Activated naive CD4-positive, alpha-beta T cell treated with anti-CD3 and anti-CD28 coated beads, Interleukin-2, amount 50 U/mL, for 24 hours (primary cell): ENCODE data around the gene AMPD1.

Experiments used
- H3K27ac Mint-ChIP-seq: one replicate; pipeline ENCODE4 v1.8.0; 2021; ENCODE audit warnings: mild to moderate bottlenecking, mixed read lengths
- H3K27me3 Mint-ChIP-seq: one replicate; pipeline ENCODE4 v1.8.0; 2021; ENCODE audit warnings: mixed read lengths
- H3K36me3 Mint-ChIP-seq: one replicate; pipeline ENCODE4 v1.8.0; 2021; ENCODE audit warnings: mixed read lengths
- H3K4me1 Mint-ChIP-seq: one replicate; pipeline ENCODE4 v1.8.0; 2021; ENCODE audit warnings: mixed read lengths
- H3K4me3 Mint-ChIP-seq: one replicate; pipeline ENCODE4 v1.8.0; 2021; ENCODE audit warnings: mild to moderate bottlenecking, mixed read lengths
- H3K9me3 Mint-ChIP-seq: one replicate; pipeline ENCODE4 v1.8.0; 2021; ENCODE audit warnings: mixed read lengths

The AMPD1 gene

DNA sequence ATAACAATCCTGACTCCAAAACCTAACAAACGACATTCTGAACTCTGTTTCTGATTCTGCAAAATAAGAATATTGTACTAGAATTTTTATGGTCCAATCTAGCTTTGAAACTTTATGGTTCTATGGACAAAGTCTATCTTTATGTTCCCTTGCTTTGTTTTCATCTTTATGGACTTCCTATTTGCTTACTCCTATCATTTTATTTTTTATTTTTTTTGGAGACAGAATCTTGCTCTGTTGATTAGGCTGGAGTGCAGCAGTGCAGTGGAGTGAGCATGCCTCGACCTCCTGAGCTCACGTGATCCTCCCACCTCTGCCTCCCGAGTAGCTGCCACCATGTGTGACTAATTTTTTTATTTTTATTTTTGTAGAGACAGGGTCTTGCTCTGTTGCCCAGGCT, 17.6 kb upstream of the AMPD1 start:
- Mint-ChIP-seq H3K9me3 (no peaks in the 10 kb centered on the region), H3K27ac (no peak overlapping the region), H3K4me1 (peaks cover 28% of the 10 kb centered on the region), H3K36me3 (peaks cover 23% of the 10 kb centered on the region), H3K4me3 (no peak overlapping the region), H3K27me3 (no peaks in the 10 kb centered on the region)

DNA sequence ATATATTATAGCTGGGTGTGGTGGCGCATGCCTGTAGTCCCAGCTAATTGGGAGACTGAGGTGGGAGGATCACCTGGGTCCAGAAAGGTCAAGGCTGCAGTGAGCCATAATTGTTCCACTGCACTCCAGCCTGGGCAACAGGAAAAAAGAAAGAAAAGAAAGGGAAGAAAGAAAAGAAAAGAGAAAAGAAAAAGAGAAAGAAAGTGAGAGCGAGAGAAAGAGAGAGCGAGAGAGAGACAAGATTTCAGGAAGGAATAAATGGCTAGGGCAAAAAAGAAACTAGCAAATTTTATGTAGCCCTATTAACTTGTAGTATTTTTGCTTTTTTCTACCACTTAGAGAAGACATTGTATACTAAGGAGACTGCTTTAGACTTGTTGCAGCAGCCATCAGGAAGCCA, 15.0 kb upstream of the AMPD1 start:
- Mint-ChIP-seq H3K27me3 (no peaks in the 10 kb centered on the region), H3K9me3 (no peaks in the 10 kb centered on the region), H3K4me3 (no peak overlapping the region), H3K27ac (no peak overlapping the region), H3K36me3 (peaks cover 20% of the 10 kb centered on the region), H3K4me1 (peaks cover 17% of the 10 kb centered on the region)

DNA sequence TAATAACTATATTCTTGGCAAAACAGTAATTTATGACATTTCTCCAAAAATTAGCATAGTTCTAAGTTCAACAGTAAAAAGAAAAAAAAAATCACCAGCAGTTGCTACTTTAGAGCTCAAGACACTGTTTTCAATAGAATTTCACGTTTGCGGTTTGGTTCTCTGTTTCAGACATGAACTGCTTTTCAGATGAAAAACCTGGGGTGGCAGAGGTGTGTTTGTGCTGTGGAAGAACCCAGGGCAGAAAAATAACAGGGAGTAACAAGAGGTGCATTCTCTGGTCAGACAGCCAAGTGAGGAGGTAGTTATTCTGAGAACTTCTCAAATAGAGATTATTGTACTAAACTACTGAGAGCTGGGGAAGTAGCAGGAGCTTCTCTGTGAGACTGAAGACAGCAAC, 12.3 kb upstream of the AMPD1 start:
- peaks cover 16% of the 10 kb centered on the region for H3K36me3 Mint-ChIP-seq

DNA sequence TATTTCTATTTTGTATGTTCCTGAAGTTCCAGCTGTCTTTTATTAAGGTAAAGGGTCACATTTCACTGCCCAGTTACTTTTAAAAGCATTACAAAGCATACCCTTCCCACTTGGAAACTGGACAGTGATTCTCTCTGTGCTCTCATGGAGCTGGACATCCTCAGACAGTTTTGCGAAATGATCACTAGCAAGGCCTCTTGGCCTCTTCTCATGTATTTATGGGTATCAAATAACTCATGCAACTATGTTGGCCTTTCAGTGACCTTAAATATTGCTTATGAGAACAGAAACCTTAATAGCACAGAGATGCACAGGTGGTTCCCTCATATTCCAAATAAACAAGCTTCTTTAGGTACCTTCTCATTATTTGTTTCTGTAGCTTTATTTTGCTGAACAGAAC, 7.9 kb upstream of the AMPD1 start:
- no peaks in the 10 kb centered on the region for H3K27me3 Mint-ChIP-seq

More for the DNA sequence above, 12.3 kb upstream of the AMPD1 start:
- Mint-ChIP-seq H3K9me3 (no peaks in the 10 kb centered on the region), H3K27me3 (no peaks in the 10 kb centered on the region), H3K4me1 (peaks cover 6% of the 10 kb centered on the region), H3K4me3 (no peak overlapping the region), H3K27ac (no peak overlapping the region)

DNA sequence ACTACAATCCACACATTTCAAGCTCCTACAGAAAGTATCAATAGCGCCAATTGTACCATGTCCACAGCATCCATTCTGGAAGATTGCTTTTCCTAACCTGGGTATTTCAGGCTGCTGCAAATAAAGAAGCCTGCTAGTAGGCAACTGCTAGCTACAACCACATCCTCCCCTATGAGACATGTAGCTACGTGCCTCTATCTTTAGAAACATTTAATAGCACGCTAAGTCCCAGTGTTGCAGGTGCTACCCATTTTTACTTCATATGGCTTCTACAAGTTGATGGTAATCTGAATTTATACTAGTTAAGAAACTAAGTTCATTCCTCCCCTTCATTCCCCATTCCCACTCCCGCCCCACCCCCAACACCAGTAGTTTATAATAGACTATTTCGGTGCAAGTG, 7.4 kb upstream of the AMPD1 start:
- peaks cover 6% of the 10 kb centered on the region for H3K36me3 Mint-ChIP-seq
- H3K4me3 Mint-ChIP-seq = no peak overlapping the region
- H3K9me3 Mint-ChIP-seq = no peaks in the 10 kb centered on the region
- H3K27me3 Mint-ChIP-seq = no peaks in the 10 kb centered on the region
- no peak overlapping the region for H3K27ac Mint-ChIP-seq
- H3K4me1 Mint-ChIP-seq = peaks cover 6% of the 10 kb centered on the region

More for the DNA sequence above, 7.9 kb upstream of the AMPD1 start:
- Mint-ChIP-seq H3K4me3 (no peak overlapping the region), H3K27ac (no peak overlapping the region), H3K4me1 (peaks cover 6% of the 10 kb centered on the region), H3K9me3 (no peaks in the 10 kb centered on the region), H3K36me3 (peaks cover 7% of the 10 kb centered on the region)

DNA sequence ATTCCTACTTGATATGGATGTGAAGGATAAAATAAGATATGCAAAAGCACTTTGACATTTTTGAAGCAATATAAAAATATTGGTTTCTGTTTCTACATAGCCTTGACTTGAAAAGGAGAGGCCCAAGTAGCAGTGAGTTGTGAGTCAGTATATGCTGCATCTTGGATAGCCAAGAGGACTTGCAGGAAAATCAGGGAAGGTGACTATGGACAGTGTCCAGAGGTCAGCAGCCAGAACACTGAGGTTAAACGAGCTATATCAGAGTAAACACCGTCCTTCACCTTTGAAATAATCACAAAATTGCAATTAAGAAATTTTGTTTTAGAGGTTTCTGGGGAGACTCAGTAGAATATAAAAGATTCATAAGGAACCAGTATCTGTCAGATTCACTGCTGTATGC, 6.6 kb upstream of the AMPD1 start:
- no peaks in the 10 kb centered on the region for H3K9me3 Mint-ChIP-seq
- H3K4me3 Mint-ChIP-seq = no peak overlapping the region
- H3K36me3 Mint-ChIP-seq = peaks cover under 1% of the 10 kb centered on the region
- H3K27me3 Mint-ChIP-seq = peaks cover 1% of the 10 kb centered on the region
- H3K27ac Mint-ChIP-seq = no peak overlapping the region
- H3K4me1 Mint-ChIP-seq = peaks cover 1% of the 10 kb centered on the region

DNA sequence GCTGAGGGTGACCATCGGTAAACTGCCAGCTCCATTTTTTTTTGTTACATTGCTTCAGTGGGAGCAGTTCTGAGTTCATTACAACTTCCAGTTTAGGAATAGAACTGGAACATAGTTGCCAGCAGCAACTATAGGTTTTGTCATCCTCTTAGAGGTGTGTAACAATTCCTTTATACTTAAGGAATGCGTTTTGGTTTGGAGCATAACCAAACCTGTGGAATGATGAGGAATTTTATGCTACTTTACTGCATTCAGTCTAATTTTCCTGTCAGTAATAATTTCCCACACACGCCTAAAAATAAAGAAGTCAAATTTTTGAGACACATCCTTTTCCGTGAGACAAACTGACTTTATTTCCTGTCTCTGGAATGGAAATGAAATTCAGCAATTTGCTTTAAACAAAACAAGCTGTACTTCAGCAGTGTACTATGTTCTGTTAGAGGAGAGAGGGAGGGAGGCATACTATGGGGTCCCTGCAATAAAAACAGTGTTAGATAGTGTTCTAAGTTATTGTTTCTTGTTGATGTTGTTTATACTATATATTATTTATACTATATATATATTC, 4.8 kb upstream of the AMPD1 start:
- H3K36me3 Mint-ChIP-seq = no peaks in the 10 kb centered on the region
- H3K27ac Mint-ChIP-seq = no peak overlapping the region
- no peaks in the 10 kb centered on the region for H3K4me1 Mint-ChIP-seq

DNA sequence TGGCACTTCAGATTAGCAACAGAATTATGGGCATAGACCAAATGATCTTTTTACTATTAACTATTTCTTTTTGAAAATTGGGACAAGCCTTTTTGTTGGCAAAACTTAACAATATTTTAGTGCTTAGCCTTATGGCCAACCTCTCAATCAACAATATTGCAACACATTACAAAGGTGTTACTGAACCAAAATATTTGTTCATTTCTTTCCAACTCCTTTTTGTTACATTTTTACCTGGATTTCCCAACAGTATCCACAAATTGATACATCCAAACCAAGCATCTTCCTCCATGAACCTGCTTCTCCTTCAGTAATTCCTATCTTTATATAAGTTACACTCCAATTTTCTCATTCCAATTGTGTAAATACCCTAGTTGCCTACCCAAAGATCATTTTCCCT, 1.5 kb upstream of the AMPD1 start:
- no peak overlapping the region for H3K27ac Mint-ChIP-seq
- H3K9me3 Mint-ChIP-seq = no peaks in the 10 kb centered on the region
- no peaks in the 10 kb centered on the region for H3K4me1 Mint-ChIP-seq
- no peaks in the 10 kb centered on the region for H3K36me3 Mint-ChIP-seq
- H3K4me3 Mint-ChIP-seq = no peak overlapping the region
- H3K27me3 Mint-ChIP-seq = peaks cover 3% of the 10 kb centered on the region

More for the DNA sequence above, 4.8 kb upstream of the AMPD1 start:
- Mint-ChIP-seq H3K27me3 (peaks cover 3% of the 10 kb centered on the region), H3K9me3 (no peaks in the 10 kb centered on the region), H3K4me3 (no peak overlapping the region)

DNA sequence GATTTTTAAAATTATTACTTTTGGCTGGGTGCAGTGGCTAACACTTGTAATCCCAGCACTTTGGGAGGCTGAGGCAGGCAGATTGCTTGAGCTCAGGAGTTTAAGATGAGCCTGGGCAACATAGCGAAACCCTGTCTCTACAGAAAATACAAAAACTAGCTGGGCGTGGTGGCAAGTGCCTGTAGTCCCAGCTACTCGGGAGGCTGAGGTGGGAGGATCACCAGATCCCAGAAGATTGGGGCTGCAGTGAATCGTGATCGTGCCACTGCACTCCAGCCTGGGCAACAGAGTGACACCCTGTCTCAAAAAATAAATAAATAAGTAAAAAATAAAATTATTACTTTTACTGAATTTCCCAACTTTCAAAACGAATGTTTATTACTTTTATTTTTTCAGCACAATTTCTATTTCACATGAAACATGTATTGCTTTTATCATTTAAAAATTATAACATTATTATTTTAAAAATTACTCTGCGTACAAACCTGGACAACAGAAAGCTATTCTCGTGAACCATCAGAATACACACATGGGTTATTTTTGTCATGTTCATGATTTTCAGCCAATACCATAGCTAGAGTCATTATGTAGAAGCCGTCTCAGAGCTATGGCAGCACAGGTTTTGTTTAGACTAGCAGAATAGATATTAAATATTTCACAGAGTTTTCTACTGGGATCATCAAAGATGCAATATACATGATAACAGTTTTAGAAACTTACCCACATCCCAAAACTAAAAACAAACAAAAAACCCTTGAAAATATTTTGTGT, 621 bp downstream of the AMPD1 start:
- no peaks in the 10 kb centered on the region for H3K4me1 Mint-ChIP-seq
- no peaks in the 10 kb centered on the region for H3K36me3 Mint-ChIP-seq
- H3K27me3 Mint-ChIP-seq = peaks cover 3% of the 10 kb centered on the region
- no peak overlapping the region for H3K4me3 Mint-ChIP-seq
- H3K27ac Mint-ChIP-seq = no peak overlapping the region
- H3K9me3 Mint-ChIP-seq = no peaks in the 10 kb centered on the region

DNA sequence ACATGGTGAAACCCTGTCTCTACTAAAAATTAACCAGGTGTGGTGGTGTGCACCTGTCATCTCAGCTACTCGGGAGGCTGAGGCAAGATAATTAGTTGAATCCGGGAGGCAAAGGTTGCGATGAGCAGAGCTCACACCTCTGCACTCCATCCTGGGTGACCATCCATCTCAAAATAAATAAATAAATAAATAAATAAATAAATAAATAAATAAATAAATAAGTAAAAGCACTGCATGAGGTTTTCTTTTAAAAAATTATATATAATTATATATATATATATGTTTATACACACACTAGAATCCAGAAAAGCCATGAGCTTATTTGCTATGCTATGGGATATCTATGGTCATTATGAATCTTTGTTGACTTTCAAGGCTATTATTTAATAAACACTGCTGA, 2.4 kb downstream of the AMPD1 start:
- Mint-ChIP-seq H3K27me3 (peaks cover 7% of the 10 kb centered on the region), H3K4me1 (no peaks in the 10 kb centered on the region), H3K4me3 (no peak overlapping the region), H3K9me3 (no peaks in the 10 kb centered on the region), H3K27ac (no peak overlapping the region), H3K36me3 (no peaks in the 10 kb centered on the region)

DNA sequence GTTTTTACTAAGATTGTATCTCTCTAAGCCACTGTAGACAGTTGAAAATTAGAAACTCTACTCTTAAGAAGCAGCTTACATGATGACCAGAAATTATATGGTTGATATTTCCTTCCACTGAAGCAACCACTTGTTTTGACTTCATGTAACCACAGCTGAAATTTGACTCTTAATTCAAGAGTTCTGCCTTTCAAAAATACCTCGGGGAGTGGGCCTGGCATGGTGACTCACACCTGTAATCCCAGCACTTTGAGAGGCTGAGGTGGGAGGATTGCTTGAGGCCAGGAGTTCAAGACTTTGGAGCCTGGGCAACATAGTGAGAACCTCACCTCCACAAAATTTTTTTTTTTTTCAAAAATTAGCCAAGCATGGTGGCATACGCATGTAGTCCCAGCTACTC, 4.3 kb downstream of the AMPD1 start:
- no peak overlapping the region for H3K27ac Mint-ChIP-seq
- peaks cover 9% of the 10 kb centered on the region for H3K27me3 Mint-ChIP-seq
- H3K9me3 Mint-ChIP-seq = no peaks in the 10 kb centered on the region
- no peaks in the 10 kb centered on the region for H3K4me1 Mint-ChIP-seq
- H3K4me3 Mint-ChIP-seq = no peak overlapping the region
- H3K36me3 Mint-ChIP-seq = no peaks in the 10 kb centered on the region

DNA sequence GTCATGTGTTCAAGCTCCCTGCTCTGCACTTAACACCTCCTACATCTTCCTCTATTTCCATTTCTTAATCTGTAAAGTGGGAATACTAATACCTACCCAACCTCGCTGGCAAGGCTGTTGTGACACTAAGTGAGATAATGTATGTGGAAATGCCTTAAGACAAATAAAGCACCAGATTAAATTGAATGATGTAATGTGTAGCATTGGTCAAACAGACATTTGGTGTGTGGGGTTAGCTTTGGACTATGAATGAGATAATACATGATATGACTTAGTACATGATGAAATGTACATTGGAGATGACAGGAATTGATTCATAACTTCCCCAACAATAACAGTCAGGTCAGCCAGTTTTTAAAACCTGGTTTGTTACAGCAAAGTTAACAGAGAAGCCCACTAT, 5.2 kb downstream of the AMPD1 start:
- Mint-ChIP-seq H3K27me3 (peaks cover 8% of the 10 kb centered on the region), H3K4me3 (no peak overlapping the region), H3K36me3 (no peaks in the 10 kb centered on the region), H3K9me3 (no peaks in the 10 kb centered on the region), H3K27ac (no peak overlapping the region), H3K4me1 (no peaks in the 10 kb centered on the region)

DNA sequence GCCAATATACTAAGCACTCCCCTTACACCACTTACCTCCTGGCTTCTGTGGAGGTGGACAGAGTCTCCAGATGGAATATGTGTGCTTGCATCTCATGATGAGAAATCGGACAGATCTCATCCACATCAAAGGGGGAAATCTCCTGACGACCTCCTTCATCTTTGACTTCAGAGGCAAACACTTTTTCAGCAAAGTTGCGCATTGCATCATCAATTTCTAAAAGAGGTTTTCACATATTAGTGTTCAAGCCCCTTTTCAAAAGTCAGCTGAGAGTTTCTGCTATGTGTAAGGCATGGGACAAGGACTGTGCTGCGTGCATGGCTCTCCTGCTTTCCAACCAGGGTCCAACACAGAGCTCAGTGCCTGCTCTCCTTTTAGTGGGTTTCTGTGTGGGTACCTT, 6.8 kb downstream of the AMPD1 start:
- H3K36me3 Mint-ChIP-seq = no peaks in the 10 kb centered on the region
- H3K9me3 Mint-ChIP-seq = no peaks in the 10 kb centered on the region
- no peak overlapping the region for H3K4me3 Mint-ChIP-seq
- H3K4me1 Mint-ChIP-seq = no peaks in the 10 kb centered on the region
- H3K27me3 Mint-ChIP-seq = peaks cover 10% of the 10 kb centered on the region
- H3K27ac Mint-ChIP-seq = no peak overlapping the region

DNA sequence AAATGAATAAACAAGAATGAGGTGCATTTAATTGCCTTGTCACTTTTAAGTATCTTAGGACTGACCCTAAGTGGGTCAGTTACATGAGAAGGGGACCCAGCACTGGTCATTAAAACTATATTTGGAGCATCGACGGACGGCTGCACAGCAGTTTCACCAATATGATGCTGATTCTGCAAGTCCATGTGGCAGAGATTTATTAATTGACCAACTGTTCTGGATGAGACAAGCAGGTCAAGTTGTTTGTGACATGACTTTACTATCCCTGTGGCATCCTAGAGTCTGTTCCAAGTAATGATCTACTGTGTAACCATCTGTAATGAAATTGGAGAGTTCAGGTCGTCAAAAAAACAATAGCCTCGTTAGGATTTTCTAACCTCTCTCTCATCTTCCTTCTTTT, 9.5 kb downstream of the AMPD1 start:
- H3K27me3 Mint-ChIP-seq = peaks cover 14% of the 10 kb centered on the region
- H3K9me3 Mint-ChIP-seq = no peaks in the 10 kb centered on the region
- no peak overlapping the region for H3K27ac Mint-ChIP-seq
- no peak overlapping the region for H3K4me3 Mint-ChIP-seq
- no peaks in the 10 kb centered on the region for H3K36me3 Mint-ChIP-seq
- H3K4me1 Mint-ChIP-seq = no peaks in the 10 kb centered on the region

DNA sequence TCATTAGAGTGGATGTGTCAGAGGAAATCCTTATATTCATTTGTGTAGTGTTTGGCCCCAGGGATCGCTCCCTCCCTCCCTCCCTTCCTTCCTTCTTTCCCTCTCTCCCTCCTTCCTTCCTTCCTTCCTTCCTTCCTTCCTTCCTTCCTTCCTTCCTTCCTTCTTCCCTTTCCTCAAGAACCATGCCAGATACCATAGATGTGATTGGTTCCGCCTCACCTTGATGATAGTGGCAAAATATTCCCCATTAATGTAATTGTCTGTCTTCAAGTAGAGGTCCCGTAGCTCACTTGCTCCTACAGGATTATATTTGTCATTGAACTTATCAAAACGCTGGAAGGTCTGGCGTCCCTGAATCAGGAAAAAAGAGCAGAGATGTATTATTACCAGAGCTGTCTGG, 17.7 kb downstream of the AMPD1 start:
- Mint-ChIP-seq H3K4me3 (no peak overlapping the region), H3K4me1 (no peaks in the 10 kb centered on the region), H3K27me3 (peaks cover 11% of the 10 kb centered on the region), H3K36me3 (no peaks in the 10 kb centered on the region), H3K9me3 (no peaks in the 10 kb centered on the region), H3K27ac (no peak overlapping the region)

DNA sequence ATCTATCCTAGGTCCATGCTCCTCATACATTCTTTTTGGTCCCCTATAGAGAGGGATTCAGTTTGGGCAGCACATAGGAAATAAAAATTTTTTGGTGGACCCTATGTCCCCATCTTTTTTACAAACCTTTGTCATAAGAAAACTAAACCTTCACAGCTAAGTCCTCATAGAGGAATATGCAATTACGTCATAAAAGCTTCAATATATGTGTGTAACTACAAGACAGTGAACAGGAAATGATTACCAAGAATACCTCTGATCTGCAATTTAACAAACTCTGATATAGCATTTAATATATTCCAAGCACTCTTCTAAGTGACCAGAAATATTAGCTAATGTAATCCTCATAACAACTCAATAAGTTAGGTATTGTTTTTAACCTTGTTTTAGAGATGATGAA, 19.2 kb downstream of the AMPD1 start:
- Mint-ChIP-seq H3K27me3 (peaks cover 9% of the 10 kb centered on the region), H3K36me3 (no peaks in the 10 kb centered on the region), H3K4me3 (no peak overlapping the region), H3K9me3 (no peaks in the 10 kb centered on the region), H3K4me1 (no peaks in the 10 kb centered on the region), H3K27ac (no peak overlapping the region)

DNA sequence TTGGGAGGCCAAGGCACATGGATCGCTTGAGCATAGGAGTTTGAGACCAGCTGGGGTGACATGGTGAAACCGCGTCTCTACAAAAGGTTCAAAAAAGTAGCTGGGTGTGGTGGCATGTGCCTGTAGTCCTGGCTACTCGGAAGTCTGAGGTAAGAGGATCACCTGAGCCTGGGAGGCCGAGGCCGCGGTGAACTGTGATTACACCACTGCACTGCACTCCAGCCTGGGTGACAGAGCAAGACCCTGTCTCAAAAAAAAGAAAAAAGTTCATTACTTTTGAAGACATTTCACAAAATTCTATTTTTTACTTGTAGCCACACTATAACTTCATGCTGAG, 23.4 kb downstream of the AMPD1 start:
- Mint-ChIP-seq H3K27ac (no peak overlapping the region), H3K9me3 (no peaks in the 10 kb centered on the region), H3K4me3 (no peak overlapping the region), H3K4me1 (peaks cover 6% of the 10 kb centered on the region), H3K27me3 (peaks cover 3% of the 10 kb centered on the region), H3K36me3 (peaks cover 2% of the 10 kb centered on the region)
